ENCODE measurements around the gene MKLN1.
"Not testable (repeated sequence)": the region's sequence is repeated elsewhere in the genome, so short reads cannot be mapped to it uniquely, and the experiment has no call there.

MKLN1 gene

DNA sequence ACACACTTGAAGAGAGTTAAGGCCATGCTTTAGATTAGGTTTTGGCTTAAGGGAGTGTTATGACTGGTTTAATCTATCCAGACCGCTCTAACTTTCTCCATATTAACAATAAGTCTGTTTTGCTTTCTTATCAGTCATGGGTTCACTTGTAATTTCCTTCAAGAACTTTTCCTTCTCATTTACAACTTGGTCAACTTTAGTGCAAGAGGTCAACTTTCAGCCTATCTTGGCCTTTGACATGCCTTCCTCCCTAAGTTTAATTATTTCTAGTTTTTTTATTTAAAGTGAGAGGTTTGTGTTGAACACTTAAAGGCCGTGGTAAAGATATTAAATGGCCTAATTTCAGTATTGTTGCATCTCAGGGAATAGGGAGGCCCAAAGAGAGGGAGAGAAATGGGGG lies 75.6 kb downstream of the MKLN1 start:
- DNase-seq: no peak

DNA sequence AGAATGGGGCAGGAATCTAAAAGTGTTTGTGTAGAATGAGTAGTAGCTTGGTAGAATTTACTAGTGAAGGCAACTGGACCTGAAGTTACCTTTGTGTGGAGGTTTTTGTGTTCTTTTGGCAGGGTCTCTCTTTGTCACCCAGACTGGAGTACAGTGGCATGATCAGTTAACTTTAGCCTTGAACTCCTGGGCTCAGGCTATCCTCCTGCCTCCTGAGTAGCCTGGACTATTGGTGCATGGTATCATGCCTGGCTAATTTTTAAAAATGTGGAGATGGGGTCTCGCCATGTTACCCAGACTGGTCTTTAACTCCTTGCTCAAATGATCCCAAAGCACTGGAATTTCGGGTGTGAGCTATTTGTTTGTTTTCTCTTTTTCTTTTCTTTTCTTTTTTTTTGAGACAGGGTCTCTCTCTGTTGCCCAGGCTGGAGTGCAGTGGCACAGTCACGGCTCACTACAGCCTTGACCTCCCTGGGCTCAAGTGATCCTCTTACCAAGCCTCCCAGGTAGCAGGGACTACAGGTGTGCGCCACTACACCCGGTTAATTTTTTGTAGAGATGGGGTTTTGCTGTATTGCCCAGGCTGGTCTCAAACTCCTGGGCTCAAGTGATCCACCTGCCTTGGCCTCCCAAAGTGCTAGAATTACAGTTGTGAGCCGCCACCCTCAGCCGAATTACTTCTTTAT lies 76.7 kb downstream of the MKLN1 start:
- DNase-seq: no peak

DNA sequence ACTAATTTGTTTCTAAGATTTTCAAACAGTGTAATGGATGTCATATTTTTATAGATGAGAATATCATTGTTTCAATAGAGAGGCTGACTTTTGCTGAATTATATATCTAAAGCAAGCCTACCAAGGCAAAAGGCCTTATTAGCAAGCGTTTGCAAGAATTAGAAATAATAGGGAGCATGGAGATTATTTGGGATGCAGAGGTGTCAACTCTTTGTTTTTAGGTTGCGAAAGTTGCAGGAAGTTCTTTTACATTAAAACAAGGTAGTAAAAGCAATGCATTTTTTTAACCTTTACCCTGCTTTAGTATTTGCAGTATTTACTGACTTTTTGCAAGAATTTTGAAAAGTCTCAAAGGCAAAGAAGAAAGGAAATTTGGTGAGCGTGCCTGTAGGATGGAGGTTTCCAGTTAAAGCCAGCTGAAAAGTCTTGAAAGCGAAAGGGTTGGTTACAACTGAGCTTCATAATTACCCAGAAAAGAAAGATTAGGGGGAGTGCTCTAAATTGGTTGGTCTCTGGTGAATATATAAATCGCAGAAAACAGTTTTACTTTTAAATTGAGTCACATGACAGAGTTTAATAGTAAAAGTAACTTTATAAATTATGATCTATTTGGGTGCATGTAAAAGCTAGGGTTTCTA lies 81.6 kb downstream of the MKLN1 start:
- no peak for DNase-seq

DNA sequence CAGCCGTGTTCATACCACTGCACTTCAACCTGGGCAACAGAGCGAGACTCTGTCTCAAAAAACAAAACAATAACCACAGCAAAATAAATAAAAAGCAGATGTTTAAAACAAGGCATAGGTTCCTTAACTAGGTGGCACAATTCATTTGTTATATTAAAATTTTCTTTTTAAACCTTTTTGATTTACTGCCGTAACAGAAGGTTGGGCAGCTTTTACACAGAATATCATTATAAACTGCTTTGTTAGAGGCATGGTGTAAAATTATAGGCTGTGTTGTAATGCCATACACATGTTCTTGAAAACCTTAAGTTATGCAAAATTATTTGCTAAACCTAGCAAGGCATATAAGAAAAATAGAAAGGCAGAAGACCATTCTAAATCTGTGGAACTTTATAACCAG lies 84.4 kb downstream of the MKLN1 start:
- DNase-seq: no peak

DNA sequence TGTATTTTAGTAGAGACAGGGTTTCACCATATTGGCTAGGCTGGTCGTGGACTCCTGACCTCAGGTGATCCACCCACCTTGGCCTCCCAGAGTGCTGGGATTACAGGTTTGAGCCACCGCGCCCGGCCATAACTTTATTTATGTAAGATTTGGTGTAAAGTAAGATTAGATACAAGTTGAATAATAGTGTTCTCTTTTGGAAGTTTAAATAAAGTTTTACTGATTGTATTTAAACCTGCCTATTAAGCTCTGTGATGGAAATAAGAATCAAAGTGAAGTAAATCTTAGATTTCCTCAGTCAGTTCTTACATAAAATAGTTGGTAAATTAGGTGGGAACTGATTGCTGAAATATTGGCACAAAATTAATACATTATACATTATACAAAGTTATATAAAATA lies 86.0 kb downstream of the MKLN1 start:
- no peak for DNase-seq

DNA sequence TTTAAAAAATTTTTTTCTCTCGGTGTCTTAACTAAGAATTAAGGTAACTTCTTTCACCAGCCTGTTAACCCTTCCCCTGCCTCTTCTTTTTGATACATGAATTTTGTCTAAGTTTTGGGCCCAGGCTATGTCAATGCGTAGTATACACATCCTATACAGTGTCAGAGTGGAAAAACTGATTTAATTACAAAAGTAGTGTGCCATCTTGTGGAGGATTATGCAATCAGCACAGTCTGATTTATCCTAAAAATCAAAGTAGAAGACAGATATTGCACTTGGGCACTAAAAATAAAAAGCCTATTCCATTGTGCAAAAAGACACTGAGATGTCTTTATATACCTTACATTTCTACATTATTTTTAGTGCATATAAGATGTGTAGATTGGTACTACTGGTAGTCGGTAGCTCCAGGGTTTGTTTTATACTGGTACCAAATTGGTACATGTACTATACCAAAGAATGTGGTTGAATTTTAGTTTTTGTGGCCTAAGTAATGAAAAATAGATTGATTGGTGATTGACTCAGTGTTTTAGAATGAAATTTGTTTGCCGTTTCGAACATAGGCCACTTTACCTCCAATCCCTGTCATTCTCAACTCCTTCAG lies 96.6 kb downstream of the MKLN1 start:
- no peak for DNase-seq

DNA sequence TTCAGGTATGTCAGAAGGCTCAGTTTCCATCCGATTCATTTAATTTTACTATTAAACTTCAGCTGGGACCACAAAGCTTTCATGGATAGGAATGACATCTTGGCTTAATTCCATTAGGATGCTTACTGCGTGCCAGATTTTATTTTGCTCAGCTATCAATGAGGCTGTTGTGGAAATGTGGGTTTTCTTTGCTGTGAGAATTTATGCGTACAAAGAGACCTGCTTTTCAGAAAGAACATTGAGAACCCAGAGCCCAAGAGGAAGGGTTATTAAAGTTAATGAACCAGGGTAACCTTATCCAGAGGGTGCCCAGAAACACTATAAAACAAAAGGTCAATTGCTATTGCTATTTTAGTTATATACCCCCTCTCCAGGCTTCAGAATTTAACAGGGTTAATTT lies 98.3 kb downstream of the MKLN1 start:
- DNase-seq: no peak

DNA sequence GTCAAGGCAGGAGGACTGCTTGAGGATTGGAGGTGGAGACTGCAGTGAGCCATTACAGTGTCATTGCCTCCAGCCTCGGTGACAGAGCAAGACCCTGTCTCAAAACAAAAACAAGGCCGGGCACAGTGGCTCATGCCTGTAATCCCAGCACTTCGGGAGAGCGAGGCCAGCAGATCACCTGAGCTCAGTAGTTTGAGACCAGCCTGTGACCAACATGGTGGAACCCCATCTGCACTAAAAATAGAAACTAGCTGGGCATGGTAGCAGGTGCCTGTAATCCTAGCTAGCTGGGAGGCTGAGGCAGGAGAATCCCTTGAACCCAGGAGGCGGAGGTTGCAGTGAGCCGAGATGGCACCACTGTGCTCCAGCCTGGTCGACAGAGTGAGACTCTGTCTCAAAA lies 103.2 kb downstream of the MKLN1 start:
- DNase-seq: not testable (repeated sequence)

DNA sequence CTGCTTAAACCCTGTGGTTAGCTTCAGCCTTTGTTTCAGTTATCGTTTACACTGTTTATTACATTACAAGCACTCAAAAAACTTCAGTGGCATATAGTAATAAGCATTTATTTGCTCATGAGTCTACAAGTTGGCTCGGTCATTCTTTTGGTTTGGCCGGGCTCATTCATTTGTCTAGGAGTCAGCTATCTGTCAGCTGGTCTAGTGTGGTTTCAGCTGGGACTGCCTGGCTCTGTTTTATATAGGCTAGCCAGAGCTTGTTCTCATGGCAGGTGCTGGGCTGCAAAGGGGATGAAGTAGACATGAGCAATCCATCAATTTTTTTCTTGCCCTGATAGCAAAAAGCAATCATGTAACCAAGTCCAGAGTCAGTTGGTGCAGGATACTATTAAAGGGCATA lies 103.6 kb downstream of the MKLN1 start:
- DNase-seq: no peak

DNA sequence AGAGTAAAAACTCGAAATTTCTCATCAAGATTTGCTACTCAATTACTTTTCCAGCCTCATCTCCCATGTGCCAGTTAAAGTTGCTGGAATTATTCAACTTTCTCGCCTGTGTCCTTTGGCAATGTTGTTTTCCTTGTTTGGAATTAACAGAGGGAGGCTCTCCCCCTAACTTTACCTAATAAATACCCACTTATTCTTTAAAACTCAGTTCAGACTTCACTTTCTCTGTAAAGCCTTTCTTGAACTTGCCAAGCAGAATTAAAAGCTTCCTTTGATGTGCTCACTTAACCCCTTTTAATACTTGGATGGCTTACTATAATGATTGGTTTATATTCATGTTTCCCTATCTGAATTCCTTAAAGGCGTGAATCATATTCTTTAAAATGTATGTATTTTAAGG lies 104.1 kb downstream of the MKLN1 start:
- DNase-seq: no peak

DNA sequence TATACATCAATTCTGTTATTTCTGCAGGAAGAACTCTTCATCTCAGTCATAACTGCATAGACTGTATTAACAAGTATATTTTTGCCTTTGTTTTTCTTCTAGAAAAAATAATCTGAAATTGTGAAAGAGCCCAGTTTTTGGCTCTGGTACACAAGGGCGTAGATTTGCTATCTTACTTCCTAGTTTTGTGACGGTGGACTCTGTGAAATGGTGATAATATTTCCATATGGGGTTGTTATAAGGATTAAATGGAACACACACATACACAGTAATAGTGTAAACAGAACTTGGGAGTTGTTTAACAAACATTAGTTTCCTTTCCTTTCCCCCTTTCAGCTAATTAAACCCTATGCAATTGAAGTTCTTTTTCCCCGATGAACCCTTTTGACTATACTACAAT lies 108.7 kb downstream of the MKLN1 start:
- no peak for DNase-seq

DNA sequence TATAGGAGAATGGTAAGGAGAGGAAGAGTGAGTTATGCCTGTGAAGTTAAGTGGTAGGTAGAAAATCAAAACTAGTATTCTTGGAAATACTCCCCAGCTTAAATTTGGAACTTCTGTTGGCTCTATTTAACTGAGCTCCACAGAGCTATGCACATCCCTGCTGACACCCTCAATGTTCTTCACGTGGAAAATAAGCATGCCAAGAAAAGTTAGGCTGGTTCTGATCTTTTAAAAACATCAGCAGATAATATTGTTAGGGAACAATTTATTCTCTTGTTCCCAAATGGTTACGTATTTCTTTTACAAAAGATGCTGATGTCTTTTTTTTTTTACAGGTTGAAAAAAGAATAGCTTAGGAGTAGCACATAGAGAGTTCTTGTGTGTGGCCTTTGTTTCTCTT lies 111.3 kb downstream of the MKLN1 start:
- no peak for DNase-seq

DNA sequence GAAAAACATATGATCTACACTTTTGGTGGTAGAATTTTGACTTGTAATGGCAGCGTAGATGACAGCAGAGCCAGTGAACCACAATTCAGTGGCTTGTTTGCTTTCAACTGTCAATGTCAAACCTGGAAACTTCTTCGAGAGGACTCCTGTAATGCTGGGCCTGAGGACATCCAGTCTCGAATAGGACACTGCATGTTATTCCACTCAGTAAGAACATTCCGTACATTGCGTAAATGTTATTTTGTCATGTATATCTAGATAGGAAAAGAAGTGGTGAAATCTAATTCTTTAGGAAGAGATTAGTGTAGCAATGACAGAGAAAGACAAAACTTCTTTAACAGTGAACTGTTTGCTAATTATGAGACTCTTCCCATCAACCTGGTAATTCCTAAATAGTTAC lies 115.8 kb downstream of the MKLN1 start:
- DNase-seq: no peak

DNA sequence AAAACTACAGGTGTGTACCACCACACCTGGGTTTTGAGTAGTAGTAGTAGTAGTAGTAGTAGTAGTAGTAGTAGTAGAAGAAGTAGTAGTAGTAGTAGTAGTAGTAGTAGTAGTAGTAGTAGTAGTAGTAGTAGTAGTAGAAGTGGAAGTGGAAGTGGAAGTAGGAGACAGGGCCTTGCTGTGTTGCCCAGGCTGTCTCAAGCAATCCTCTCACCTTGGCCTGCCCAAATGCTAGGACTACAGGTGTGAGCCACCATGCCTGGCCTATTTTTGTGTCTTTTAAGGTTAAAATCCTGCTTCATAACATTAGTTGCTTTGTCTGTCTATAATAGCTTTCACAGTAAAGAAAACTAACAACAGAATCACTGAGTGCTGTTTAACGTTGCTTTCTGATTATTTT lies 117.0 kb downstream of the MKLN1 start:
- no peak for DNase-seq

DNA sequence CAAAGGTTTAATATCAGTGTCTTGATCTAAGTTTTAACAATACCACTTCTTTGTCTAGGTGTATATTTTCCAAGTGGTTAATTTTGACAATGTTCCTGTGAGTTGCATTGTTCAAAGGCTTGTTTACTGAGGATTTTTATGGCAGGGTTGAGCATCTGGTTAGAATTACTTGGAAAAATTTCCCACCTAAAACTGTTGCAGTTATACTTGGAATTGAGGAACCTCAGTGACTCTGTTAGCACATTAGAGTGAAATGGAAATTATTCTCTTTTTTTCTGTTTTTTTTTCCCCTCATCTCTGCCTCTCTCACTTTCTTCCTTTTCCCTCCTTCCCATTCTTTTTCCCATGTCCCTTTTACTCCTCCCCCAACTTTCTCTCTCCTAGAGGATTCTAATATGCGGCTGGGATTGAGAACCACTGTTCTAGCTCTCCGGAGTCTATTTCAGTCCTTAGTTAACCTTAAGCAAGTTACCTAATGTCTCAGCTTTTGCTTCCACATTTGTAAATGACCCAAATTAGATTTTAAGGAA lies 121.8 kb downstream of the MKLN1 start:
- DNase-seq: no peak

DNA sequence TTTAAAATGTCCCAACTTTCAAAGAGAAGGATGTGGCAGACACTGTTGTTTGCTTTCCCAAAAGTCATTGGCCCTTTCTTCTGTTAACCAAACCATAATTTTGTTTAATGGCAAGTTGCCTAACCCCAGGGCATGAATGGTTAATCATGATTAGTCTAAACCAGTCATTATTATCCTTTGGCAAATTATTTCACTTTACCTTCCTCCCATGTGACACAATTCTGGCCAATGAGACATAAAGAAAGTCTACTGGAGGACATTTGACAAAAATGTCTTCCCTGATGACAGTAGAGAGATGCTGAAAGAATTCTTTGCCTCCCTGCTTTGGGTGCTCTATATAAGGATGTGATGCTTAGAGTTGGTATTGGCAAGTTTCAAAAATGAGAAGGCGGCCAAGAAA lies 126.8 kb downstream of the MKLN1 start:
- DNase-seq: no peak

DNA sequence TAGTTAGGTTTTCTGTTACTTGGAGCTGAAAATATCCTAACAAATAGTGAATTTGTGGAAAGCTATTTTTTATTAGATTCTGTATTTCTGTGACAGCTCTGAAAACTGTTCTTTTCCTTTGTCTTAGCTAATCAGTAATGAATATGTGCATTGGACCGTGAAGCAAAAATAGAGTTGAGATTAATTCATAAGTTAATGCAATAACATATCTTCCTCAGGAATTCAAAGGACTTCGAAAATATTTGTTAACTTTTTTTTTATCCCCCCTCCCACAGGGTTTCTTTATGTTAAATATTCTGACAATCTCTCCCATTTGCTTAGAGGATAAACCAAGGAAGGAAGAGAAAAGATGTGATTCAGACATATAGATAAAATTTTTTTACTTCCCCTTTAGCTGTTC lies 127.3 kb downstream of the MKLN1 start:
- DNase-seq: no peak

DNA sequence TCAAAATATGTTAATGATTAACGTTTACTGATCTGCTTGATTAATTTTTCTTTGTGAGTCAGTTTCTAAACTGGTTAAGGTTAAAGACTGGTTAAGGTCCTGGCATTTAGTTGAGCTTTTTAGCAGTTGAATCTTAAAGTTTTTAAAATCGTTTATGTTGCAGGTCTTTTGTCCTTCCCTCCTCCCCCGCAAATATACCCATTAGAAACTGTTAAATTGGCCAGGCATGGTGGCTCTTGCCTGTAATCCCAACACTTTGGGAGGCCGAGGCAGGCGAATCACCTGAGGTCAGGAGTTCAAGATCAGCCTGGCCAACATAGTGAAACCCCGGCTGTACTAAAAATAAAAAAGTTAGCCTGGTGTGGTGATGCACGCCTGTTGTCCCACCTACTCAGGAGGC lies 127.9 kb downstream of the MKLN1 start:
- no peak for DNase-seq

DNA sequence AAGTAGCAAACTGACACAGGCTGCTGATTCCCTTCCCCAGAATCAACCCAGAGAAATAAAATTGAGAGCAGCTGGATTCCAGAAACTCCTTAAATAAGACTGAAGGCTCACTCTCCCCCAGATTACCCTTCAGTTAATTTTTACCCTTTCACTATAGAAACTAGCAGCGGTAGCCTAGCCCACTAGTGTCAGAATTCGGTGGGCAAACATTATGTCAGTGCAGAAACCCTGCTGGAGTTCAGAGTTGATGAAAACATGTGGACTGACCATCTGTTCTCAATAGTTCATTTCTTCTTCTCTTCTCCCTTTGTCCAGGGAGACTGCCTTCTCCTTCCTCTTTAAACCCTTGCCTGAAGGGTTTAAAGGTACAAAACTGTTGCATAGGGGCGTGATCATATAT lies 128.7 kb downstream of the MKLN1 start:
- DNase-seq: no peak

DNA sequence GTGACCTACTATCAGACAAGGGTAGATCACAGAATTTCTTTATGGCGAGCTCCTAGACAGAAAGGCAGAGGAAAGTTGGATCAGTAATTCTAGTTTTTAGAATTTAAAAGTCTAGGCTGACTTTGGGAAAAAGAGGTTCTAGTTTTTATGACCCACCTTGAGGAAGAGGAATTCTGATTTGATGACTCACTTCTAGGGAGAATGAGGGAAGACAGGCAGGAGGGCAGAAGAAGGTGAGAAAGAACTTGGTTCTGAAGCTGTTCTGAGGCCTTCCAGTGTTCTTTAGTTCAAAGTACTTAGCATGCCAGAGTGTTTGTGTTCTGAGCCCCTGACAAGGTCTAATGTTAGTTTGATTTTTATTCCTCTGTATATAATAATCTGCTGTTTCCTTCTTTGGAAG lies 131.6 kb downstream of the MKLN1 start:
- no peak for DNase-seq

DNA sequence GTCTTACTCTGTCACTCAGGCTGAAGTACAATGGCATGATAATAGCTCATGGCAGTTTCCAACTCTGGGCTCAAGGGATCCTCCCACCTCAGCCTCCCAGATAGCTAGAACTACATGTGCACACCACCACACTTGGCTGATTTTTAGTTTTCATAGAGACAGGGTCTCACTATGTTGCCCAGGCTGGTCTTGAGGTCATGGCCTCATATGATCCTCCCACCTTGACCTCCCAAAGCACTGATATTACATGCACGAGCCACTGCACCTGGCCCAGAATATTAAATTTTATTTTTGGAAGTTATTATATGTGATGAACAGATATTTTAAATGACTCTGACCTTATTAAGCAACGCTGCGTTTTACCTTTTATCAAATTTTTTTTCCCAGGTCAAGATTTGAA lies 134.4 kb downstream of the MKLN1 start:
- DNase-seq: no peak

DNA sequence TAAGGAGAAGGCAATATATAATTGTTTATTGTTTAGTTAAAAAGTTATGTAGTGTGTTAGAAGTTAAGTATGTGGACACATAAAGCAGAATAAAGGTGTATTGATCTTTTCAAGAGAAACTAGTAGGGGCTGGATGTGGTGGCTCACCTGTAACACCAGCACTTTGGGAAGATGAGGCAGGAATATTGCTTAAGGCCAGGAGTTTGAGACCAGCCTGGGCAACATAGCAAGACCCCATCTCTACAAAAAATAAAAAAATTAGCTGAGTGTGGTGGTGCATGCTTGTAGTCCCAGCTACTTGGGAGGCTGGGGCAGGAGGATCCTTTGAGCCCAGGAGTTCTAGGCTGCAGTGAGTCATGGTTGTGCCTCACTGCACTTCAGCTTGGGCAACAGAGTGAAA lies 135.0 kb downstream of the MKLN1 start:
- not testable (repeated sequence) for DNase-seq

DNA sequence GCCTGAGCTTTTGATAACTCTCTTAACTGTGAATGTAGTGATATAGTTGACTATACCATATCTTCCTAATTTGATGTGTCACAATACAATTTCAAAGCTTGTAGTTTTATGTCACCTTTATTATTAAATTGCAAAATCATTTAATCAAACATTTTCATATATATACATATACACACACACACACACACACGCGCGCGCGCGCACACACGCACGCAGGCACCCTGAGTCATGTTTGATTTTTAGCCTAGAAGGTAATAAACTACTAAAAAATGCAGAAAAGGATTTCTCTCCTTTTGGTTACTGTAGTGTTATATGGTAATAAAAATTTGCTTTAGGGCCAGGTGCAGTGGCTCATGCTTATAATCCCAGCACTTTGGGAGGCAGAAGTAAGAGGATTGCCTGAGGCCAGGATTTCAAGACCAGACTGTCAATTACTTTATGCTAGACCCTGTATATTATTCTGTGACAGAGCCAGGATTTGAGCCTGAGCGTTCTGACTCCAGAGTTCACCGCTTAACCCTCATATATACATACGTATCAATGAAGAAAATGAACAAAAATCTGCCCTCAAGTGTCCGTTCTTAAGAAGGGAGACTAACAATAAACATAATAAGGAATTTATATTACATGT lies 139.2 kb downstream of the MKLN1 start:
- no peak for DNase-seq

DNA sequence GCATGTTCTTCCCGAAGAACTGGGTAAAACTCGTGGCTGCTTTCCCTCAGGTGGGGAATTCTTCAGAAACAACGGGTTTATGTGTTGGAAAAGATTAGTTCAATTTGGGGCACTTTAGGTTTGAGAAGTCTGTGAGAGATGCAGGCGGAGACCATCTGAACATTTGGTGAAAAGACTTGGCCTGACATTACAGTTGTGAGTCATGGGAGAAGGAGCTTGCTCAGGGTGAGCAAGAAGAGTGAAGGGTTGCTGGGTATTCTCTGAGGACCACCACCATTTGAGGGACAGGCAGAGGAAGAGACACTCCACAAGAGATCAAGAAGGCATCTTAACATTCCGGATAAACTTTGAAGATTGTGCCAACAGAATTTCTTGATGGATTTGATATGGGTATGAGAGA lies 140.1 kb downstream of the MKLN1 start:
- no peak for DNase-seq
